GM12892 (cell line): ENCODE data around the gene NPHS1.

Experiments
- POLR2A ChIP-seq: IDR thresholded peaks from 2 replicates; pipeline ENCODE4 v1.6.1; 2011; ENCODE audit warnings: low read depth, low read length, control low read depth
- POLR2AphosphoS5 ChIP-seq: IDR thresholded peaks from 2 replicates; pipeline ENCODE4 v1.6.1; 2011; ENCODE audit warnings: low read depth, low read length, control low read depth
- TAF1 ChIP-seq: IDR thresholded peaks from 2 replicates; pipeline ENCODE4 v1.6.1; 2011; ENCODE audit warnings: low read depth, mild to moderate bottlenecking, control low read depth, low read length, borderline replicate concordance

DNA sequence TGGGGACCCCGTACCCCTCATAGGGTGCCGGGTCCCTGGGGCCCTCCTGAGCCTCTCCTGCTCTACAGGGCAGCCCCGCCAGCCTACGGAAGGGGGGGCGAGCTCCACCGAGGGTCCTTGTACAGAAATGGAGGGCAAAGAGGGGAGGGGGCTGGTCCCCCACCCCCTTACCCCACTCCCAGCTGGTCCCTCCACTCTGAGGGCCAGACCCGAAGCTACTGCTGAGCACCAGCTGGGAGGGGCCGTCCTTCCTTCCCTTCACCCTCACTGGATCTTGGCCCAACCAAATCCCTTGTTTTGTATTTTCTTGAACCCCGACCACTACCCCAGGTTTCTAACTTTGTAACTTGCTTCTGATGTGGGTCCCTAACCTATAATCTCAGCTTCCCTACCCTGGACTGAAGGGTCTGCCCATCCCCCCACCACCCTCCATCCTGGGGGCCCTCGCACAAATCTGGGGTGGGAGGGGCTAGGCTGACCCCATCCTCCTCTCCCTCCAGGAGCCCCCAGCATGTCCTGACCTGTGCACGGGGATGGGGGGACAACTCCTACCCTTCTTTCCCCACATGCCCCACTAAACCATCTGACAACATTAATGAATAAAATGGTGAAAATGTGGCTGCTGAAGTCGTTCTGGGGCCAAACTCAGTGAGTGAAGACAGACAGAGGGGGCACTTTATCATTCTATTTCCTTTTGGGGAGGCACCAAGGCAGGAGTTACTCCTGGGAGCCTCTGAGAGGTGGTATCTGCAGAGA lies 63.9 kb downstream of the NPHS1 start:
- TF ChIP-seq POLR2A (no peak), POLR2AphosphoS5 (no peak), TAF1 (no peak)
